GM18498 (cell line): ENCODE results near the gene TAS2R30.
"Not testable (repeated sequence)": the region's sequence is repeated elsewhere in the genome, so short reads cannot be mapped to it uniquely, and the experiment has no call there.

Source experiments
- ATAC-seq: cut with Tn5 transposase; IDR thresholded peaks from one replicate; pipeline ENCODE4 v1.9.1; 2021; ENCODE audit warnings: mild to moderate bottlenecking, moderate library complexity; ENCODE audit not compliant: unreplicated experiment

The TAS2R30 gene

DNA sequence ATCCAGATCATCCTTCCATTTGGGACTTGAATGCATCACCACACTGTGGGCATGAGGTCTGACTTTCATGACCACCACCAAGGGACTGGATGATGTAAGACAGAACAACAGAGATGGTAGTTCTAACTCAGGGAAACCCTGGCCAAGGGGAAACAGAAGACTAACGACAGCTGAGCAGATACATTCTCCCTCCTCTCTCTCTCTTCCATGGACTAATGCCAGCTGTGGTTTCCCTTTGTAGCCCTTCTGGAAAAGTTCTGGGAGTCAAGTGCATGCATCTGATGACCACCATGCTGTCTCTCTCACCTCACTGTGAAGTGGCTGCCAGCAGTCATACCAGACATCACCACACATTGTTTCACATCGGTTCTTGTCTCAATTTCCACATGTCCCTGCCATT lies 3.4 kb downstream of the TAS2R30 start:
- no peak for ATAC-seq

DNA sequence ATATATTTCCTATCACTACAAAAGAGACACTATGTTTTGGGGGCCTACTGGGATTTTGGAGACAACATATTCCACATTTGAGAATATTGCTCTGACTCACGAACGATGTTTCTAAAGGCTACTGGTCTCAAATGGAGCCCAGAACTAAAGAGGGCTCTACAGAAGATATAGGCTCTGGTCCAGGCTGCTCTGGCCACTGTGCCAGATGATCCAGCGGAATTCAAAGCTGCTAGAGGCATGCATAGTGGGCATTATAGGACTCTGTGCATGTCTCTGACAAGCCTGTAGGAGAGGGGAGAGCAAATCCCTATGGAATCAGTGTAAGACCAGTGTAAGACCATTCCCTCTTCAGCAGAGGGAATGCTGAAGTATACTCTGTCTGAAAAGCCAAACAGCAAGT lies 4.1 kb downstream of the TAS2R30 start:
- no peak for ATAC-seq

DNA sequence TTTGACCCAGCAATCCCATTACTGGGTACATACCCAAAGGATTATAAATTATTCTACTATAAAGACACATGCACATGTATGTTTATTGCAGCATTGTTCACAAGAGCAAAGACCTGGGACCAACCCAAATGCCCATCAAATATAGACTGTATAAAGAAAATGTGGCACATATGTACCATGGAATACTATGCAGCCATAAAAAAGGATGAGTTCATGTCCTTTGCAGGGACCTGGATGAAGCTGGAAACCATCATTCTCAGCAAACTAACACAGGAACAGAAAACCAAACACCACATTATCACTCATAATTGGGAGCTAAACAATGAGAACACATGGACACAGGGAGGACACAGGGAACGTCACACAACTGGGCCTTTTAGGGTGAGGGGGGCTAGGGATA lies 20.3 kb downstream of the TAS2R30 start:
- not testable (repeated sequence) for ATAC-seq

DNA sequence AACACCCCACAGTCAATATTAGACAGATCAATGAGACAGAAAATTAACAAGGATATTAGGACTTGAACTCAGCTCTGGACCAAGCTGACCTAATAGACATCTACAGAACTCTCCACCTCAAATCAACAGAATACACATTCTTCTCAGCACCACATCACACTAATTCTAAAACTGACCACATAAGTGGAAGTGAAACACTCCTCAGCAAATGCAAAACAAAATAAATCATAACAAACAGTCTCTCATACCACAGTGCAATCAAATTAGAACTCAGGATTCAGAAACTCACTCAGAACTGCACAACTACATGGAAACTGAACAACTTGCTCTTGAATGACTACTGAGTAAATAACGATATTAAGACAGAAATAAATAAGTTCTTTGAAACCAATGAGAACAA lies 23.2 kb downstream of the TAS2R30 start:
- ATAC-seq, result not testable (repeated sequence)

DNA sequence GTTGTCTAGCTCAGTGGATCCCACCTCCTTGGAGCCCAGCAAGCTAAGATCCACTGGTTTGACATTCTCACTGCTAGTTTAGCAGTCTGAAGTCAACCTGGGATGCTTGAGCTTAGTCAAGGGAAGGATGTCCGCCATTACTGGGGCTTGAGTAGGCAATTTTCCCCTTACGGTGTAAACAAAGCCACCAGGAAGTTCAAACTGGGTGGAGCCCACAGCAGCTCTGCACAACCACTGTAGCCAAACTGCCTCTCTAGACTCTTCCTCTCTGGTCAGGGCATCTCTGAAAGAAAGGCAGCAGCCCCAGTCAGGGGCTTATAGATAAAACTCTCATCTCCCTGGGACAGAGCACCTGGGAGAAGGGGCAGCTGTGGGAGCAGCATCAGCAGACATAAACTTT lies 25.6 kb downstream of the TAS2R30 start:
- no peak for ATAC-seq

DNA sequence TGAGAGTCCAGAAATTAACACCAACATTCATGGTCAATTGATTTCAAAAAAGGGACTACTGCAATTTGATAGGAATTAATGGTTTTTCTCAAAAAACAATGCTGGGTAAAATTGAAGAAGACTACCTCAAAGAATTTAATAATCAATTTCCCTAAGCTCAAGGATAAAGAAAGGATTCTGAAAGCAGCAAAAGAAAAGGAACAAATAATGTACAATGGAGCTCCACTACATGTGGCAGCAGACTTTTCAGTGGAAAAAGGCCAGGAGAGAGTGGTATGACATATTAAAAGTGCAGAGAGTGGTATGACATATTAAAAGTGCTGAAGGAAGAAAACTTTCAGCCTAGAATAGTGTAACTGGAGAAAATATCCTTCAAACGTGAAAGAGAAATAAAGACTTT lies 26.7 kb downstream of the TAS2R30 start:
- no peak for ATAC-seq

DNA sequence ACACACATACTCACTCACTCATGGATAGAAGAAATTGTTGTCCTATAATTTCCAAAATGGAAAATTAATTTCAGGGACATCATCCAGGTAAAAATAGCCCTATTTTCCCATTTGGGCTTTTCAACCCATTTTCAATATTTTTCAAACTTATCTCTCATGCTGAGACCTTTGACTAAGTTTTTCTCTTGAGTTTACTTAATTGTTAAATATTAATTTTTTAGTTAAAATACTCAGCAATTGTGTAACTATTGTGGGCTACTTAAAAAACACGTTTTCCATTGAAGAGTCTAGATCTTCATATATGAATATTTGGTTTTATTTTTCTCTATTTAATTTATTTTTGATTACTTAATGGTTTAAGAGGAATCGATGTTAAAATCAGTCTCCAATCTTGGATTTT lies 28.2 kb downstream of the TAS2R30 start:
- no peak for ATAC-seq

DNA sequence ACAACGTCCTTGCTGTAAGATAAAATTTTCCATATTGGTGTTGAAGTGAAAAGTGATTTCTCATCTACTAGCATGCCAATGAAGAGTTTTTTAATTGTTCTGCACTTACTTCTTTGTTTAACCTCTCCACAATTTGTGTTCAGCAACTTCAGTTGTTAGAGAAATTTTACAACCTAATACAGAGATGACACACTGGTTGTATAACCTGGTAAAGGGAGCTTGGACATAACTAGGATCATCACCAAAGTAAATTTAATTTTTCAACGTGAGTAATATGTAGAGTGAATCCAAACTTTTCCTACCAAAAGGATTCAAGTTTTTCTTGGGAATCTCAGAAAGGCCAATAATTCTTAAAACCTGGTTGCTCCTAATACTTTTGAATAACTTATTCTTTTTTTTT lies 28.9 kb downstream of the TAS2R30 start:
- ATAC-seq, result no peak

DNA sequence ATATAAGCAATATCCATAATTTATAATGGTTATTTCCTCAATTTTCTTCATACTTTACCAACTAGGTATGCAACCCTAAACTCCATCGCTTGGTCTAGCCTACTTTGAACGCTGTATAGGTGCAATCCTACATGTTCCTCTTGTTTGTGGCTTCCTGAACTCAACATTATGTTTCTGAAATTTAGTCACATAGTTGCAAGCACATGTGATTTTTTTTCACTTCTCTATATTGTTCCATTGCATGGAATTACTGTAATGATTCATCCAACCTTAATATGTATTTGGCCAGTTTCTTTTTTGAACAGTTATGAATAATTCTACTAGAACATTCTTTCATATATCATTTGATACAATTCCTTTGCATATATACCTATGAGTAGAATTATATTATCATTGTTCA lies 39.5 kb downstream of the TAS2R30 start:
- ATAC-seq, result not testable (repeated sequence)

DNA sequence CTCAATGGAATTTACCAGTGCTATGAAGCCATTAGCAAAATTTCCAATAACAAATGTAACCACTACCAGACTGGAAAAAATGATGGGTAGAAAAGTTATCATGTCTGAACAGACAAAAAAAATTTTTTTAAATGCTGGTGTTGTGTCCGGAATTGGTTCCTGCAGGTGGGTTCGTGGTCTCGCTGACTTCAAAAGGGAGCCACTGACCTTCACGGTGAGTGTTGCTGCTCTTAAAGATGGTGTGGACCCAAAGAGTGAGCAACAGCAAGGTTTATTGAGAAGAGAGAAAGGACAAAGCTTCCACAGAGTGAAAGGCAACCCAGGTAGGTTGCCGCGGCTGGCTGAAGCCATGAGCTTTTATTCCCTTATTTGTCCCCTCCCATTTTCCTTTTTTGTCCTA lies 42.3 kb downstream of the TAS2R30 start, which contains the start of gene TAS2R43:
TAS2R43 (minus strand) TSS at position 186 of the 400 bp plus-strand sequence; CDS start at position 102, 84 bp downstream.
- no peak for ATAC-seq

DNA sequence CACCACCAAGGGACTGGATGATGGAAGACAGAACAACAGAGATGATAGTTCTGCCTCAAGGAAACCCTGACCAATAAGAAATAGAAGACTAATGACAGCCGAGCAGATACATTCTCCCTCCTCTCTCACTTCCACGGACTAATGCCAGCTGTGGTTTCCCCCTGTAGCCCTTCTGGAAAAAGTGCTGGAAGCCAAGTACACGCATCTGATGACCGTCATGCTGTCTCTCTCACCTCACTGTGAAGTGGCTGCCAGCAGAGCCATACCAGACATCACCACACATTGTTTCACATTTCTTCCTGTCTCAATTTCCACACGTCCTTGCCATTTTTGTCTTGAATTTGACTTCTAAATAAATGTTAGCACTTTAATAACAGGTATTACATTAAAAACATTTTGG lies 45.2 kb downstream of the TAS2R30 start:
- no peak for ATAC-seq

DNA sequence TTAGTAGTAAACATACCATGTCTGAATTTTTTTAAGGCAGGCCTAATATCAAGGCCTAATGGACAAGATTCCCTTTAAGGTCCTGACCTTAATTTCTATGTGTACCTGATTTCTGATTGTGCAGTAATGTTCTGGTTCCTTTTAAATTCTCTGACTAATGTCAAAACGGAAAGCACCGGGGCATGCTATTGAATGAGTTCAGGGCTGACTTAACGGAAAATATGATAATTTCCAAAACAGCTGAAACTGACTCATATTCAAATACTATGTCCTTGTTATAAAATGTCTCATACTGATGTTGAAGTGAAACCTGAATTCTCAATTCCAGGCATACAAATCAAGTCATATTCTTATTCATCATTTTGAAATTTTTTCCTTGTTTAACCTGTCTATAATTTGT lies 49.0 kb downstream of the TAS2R30 start:
- ATAC-seq, result no peak
